Cardiac muscle cell (in vitro differentiated cells and primary cell): ENCODE measurements around the gene ATMIN. TPM values are rescaled to one million over a fixed set of nuclear protein-coding genes. Genes with fewer than 3 reads are reported as not detected.

Experiments used
- DNase-seq, 2 donors: peaks; one replicate each; pipeline versions ENCODE4 v3.0.0 to v3.0.0-alpha.2; 2010 to 2017; ENCODE audit warnings: low read depth in 1 of 2, low spot score in 1 of 2
- H3K27ac ChIP-seq: fragments of 200-600 bp; sonication (generic); 2 replicates; pipeline ENCODE4 v1.5.1; 2016
- H3K27me3 ChIP-seq: fragments of 200-600 bp; sonication (generic); 2 replicates; pipeline ENCODE4 v1.6.0; 2016; ENCODE audit warnings: control low read depth
- H3K36me3 ChIP-seq: fragments of 200-600 bp; sonication (generic); 2 replicates; pipeline ENCODE4 v1.5.1; 2016; ENCODE audit warnings: control low read depth
- H3K4me1 ChIP-seq: fragments of 200-600 bp; sonication (generic); 2 replicates; pipeline ENCODE4 v1.8.1; 2017; ENCODE audit warnings: low read depth, mild to moderate bottlenecking, mixed run types
- H3K4me3 ChIP-seq: fragments of 200-600 bp; sonication (generic); 2 replicates; pipeline ENCODE4 v1.5.1; 2016; ENCODE audit warnings: mild to moderate bottlenecking
- H3K9me3 ChIP-seq: fragments of 200-600 bp; sonication (generic); 2 replicates; pipeline ENCODE4 v1.5.1; 2017; ENCODE audit warnings: low read depth, mild to moderate bottlenecking, control low read depth
- CTCF ChIP-seq: IDR thresholded peaks from 2 replicates; pipeline ENCODE4 v1.5.1; 2012; ENCODE audit warnings: low read depth, mild to moderate bottlenecking, low read length
- polyA plus RNA-seq: library from polyadenylated mRNA; unstranded; fragments of >200 nt; fragmentation: Nextera tagmentation; extraction: Ambion mirVana; gene quantifications from 2 replicates; pipeline ENCODE4 v1.2.1, GENCODE V29; 2016
- total RNA-seq: library from RNA; depleted of rRNA; stranded (reverse); fragments of >200 nt; gene quantifications from 2 replicates; pipeline ENCODE4 v1.2.3, GENCODE V29; 2016

Gene ATMIN
- total and polyA plus RNA-seq, 2 experiments from 2014 or later, result 25.9 to 36.5 TPM

- no peak overlapping the region for H3K27ac ChIP-seq
- no peaks in the 10 kb centered on the region for H3K9me3 ChIP-seq
- H3K36me3 ChIP-seq, result no peaks in the 10 kb centered on the region
- TF ChIP-seq CTCF, result no peak
- H3K4me3 ChIP-seq, result no peak overlapping the region
- no peak for DNase-seq
- H3K27me3 ChIP-seq, result no peaks in the 10 kb centered on the region
- no peaks in the 10 kb centered on the region for H3K4me1 ChIP-seq
These were observed 33.4 kb downstream of the ATMIN start for GRCh38 chr16:81069063-81069462.

- no peak for DNase-seq
- no peaks in the 10 kb centered on the region for H3K27me3 ChIP-seq
- TF ChIP-seq CTCF, result no peak
These were observed 35.3 kb downstream of the ATMIN start for GRCh38 chr16:81070979-81071378.

GRCh38 chr16:81071805-81072204 is 36.2 kb downstream of the ATMIN start:
- DNase-seq, result no peak
- Histone ChIP-seq H3K27ac (no peak overlapping the region), H3K9me3 (no peaks in the 10 kb centered on the region), H3K4me3 (no peak overlapping the region), H3K36me3 (no peaks in the 10 kb centered on the region), H3K27me3 (no peaks in the 10 kb centered on the region), H3K4me1 (no peaks in the 10 kb centered on the region)
- no peak for TF ChIP-seq CTCF

More at GRCh38 chr16:81070979-81071378, 35.3 kb downstream of the ATMIN start:
- no peaks in the 10 kb centered on the region for H3K4me1 ChIP-seq
- H3K27ac ChIP-seq, result no peak overlapping the region
- H3K9me3 ChIP-seq, result no peaks in the 10 kb centered on the region
- no peaks in the 10 kb centered on the region for H3K36me3 ChIP-seq
- H3K4me3 ChIP-seq, result no peak overlapping the region

GRCh38 chr16:81073560-81074330 is 38.1 kb downstream of the ATMIN start:
- Histone ChIP-seq H3K27ac (no peak overlapping the region), H3K36me3 (no peaks in the 10 kb centered on the region), H3K4me1 (no peaks in the 10 kb centered on the region), H3K9me3 (no peaks in the 10 kb centered on the region), H3K27me3 (no peaks in the 10 kb centered on the region), H3K4me3 (no peak overlapping the region)
- no peak for DNase-seq
- TF ChIP-seq CTCF, result no peak

GRCh38 chr16:81076566-81077075 is 41.0 kb downstream of the ATMIN start:
- TF ChIP-seq CTCF, result no peak
- H3K36me3 ChIP-seq, result no peaks in the 10 kb centered on the region
- peak overlapping the region; percentile 96 for H3K27ac ChIP-seq
- no peaks in the 10 kb centered on the region for H3K27me3 ChIP-seq
- H3K4me1 ChIP-seq, result no peaks in the 10 kb centered on the region
- H3K9me3 ChIP-seq, result no peaks in the 10 kb centered on the region
- peak; percentile 85 to 86 for DNase-seq
- peak overlapping the region; percentile 88 for H3K4me3 ChIP-seq
